Thyroid gland (tissue), 4 donors: ENCODE measurements around the gene KIF13A.

Source experiments
- POLR2A ChIP-seq, 2 donors: fragments of 450-650 bp; IDR thresholded peaks; one replicate each; pipeline ENCODE4 v1.6.1; 2017; ENCODE audit warnings: antibody characterized with exemption in 2 of 2, mild to moderate bottlenecking in 2 of 2, moderate library complexity in 1 of 2
- TF ChIP-seq, protein P1 (sequence below), 6 experiments: fragments of 200-600 bp in 3 of 6; fragments of 450-650 bp in 3 of 6; sonication (generic) in 3 of 6; IDR thresholded peaks; one replicate each; pipeline ENCODE4 v1.5.1; 2016 to 2019; ENCODE audit warnings: antibody characterized with exemption in 6 of 6, mild to moderate bottlenecking in 2 of 6, inconsistent platforms in 1 of 6, moderate library complexity in 1 of 6

DNA sequence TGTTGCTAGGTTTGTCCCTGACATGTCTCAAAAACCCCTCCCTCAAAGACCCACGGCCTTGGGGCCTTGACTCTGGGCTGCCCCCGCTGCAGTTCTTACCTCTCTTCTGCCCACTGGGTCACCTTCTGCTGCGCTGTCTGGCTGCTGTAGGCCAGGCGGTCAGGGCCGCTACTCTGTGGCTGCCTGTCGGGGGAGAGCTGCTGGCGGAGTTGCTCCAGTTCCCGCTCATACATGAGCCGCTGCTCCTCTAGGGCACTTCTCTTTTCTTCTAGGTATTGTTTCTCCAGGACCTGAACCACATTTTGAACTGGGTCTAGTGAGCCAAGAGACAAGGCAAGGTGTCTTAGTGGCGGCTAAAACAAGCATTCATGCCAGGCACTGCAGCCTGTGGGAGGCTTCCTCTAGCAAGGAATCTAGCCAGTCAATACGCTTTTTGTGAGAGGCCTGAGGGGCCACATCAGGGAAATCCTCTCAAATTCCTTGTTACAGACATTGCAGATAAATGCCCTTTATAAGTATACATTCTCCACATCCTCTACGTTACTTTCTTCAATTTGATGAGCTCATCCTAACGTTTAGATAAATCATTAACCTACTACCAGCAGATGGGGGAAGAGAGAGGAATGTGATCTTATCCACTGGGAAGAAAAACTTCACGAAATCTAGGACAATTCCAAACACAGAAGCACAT is 170.4 kb downstream of the KIF13A start:
- TF ChIP-seq POLR2A (IDR thresholded peaks at IDR 0.05), result no peak
- TF ChIP-seq, protein P1, sequence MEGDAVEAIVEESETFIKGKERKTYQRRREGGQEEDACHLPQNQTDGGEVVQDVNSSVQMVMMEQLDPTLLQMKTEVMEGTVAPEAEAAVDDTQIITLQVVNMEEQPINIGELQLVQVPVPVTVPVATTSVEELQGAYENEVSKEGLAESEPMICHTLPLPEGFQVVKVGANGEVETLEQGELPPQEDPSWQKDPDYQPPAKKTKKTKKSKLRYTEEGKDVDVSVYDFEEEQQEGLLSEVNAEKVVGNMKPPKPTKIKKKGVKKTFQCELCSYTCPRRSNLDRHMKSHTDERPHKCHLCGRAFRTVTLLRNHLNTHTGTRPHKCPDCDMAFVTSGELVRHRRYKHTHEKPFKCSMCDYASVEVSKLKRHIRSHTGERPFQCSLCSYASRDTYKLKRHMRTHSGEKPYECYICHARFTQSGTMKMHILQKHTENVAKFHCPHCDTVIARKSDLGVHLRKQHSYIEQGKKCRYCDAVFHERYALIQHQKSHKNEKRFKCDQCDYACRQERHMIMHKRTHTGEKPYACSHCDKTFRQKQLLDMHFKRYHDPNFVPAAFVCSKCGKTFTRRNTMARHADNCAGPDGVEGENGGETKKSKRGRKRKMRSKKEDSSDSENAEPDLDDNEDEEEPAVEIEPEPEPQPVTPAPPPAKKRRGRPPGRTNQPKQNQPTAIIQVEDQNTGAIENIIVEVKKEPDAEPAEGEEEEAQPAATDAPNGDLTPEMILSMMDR (IDR thresholded peaks at IDR 0.05), result no peak
